Caco-2 (cell line): ENCODE data around the gene IPO13. TPM values are rescaled to one million over a fixed set of nuclear protein-coding genes. Genes with fewer than 3 reads are reported as not detected.

Source experiments
- BruUV-seq: library from RNA; stranded (reverse); fragments of 400-500 nt; replicated peaks from 2 replicates; lab custom pipeline; 2021; lab: Mats Ljungman, UMichigan
- CTCF ChIA-PET: fragments of 300-600 bp; sonication (Branson Sonifier 250); formaldehyde crosslinking; loops from one replicate; lab custom pipeline; 2022; ENCODE audit warnings: antibody characterized with exemption; lab: Charles Lee
- POLR2A ChIA-PET: fragments of 300-600 bp; sonication (Branson Sonifier 250); formaldehyde crosslinking; loops from one replicate; lab custom pipeline; 2022; ENCODE audit warnings: antibody characterized with exemption; lab: Charles Lee
- DNase-seq, 2 experiments: peaks; one replicate each; pipeline versions ENCODE4 v3.0.0 to v3.0.0-alpha.2; 2020 to 2022
- H3K27me3 ChIP-seq: replicated peaks from 2 replicates; pipeline ENCODE4 v1.6.0; 2011; ENCODE audit warnings: low read length; ENCODE audit not compliant: control insufficient read depth, insufficient read depth
- H3K36me3 ChIP-seq: 2 replicates; pipeline ENCODE4 v1.5.1; 2011; ENCODE audit warnings: low read length; ENCODE audit not compliant: control insufficient read depth, insufficient read depth
- H3K4me1 ChIP-seq: fragments of 250-450 bp; sonication (Bioruptor Pico); 2 replicates; pipeline ENCODE4 v1.5.1; 2020; ENCODE audit warnings: mild to moderate bottlenecking
- H3K4me3 ChIP-seq: 2 replicates; pipeline ENCODE4 v1.5.1; 2011; ENCODE audit warnings: low read depth, mild to moderate bottlenecking, control low read depth, low read length
- H3K9me3 ChIP-seq: fragments of 250-450 bp; sonication (Bioruptor Pico); 2 replicates; pipeline ENCODE4 v1.5.1; 2020; ENCODE audit warnings: mild to moderate bottlenecking, moderate library complexity
- H3K27ac Mint-ChIP-seq: one replicate; pipeline ENCODE4 v1.8.0; 2022; ENCODE audit warnings: mixed read lengths; ENCODE audit not compliant: unreplicated experiment
- H3K27me3 Mint-ChIP-seq: one replicate; pipeline ENCODE4 v1.8.0; 2022; ENCODE audit warnings: mixed read lengths; ENCODE audit not compliant: insufficient read depth, unreplicated experiment
- H3K36me3 Mint-ChIP-seq: one replicate; pipeline ENCODE4 v1.8.0; 2022; ENCODE audit warnings: mild to moderate bottlenecking, mixed read lengths; ENCODE audit not compliant: insufficient read depth, unreplicated experiment
- H3K4me1 Mint-ChIP-seq: one replicate; pipeline ENCODE4 v1.8.0; 2022; ENCODE audit warnings: low read depth, mixed read lengths; ENCODE audit not compliant: unreplicated experiment
- H3K4me3 Mint-ChIP-seq: one replicate; pipeline ENCODE4 v1.8.0; 2022; ENCODE audit warnings: mild to moderate bottlenecking, moderate library complexity, mixed read lengths; ENCODE audit not compliant: unreplicated experiment
- H3K9me3 Mint-ChIP-seq: one replicate; pipeline ENCODE4 v1.8.0; 2022; ENCODE audit warnings: mixed read lengths; ENCODE audit not compliant: unreplicated experiment
- CTCF ChIP-seq, 2 experiments: fragments of 200-600 bp in 1 of 2; IDR thresholded peaks; 1 replicate in 1 of 2; 2 replicates in 1 of 2; pipeline versions ENCODE4 v1.5.1 to v1.8.0; 2011 to 2022; ENCODE audit warnings: antibody characterized with exemption in 1 of 2, control low read depth in 1 of 2, inconsistent platforms in 1 of 2, low read depth in 1 of 2, low read length in 1 of 2, mild to moderate bottlenecking in 1 of 2, moderate library complexity in 1 of 2; ENCODE audit not compliant: insufficient read depth in 1 of 2, severe bottlenecking in 1 of 2, unreplicated experiment in 1 of 2
- intact Hi-C: fragments of 100-400 bp; cut with micrococcal nuclease; formaldehyde crosslinking; loops from one replicate; pipeline ENCODE4 v1.10.0; 2022; ENCODE audit not compliant: unreplicated experiment
- total RNA-seq: library from RNA; stranded (reverse); gene quantifications from 2 replicates; pipeline ENCODE4 v1.2.3, GENCODE V29; 2022

Gene IPO13
- total RNA-seq, 1 experiment from 2014 or later, result 14.1 TPM

GRCh38 chr1:43998000-43998378 lies 51.2 kb downstream of the IPO13 start:
- POLR2A ChIA-PET, result no interaction called here
- Histone ChIP-seq H3K9me3 (no peaks in the 10 kb centered on the region), H3K4me1 (no peaks in the 10 kb centered on the region), H3K4me3 (no peak overlapping the region), H3K27me3 (no peaks in the 10 kb centered on the region), H3K36me3 (no peaks in the 10 kb centered on the region)
- Mint-ChIP-seq H3K36me3 (peaks cover 27% of the 10 kb centered on the region), H3K27ac (no peak overlapping the region), H3K27me3 (no peaks in the 10 kb centered on the region), H3K4me3 (no peak overlapping the region), H3K4me1 (no peaks in the 10 kb centered on the region), H3K9me3 (no peaks in the 10 kb centered on the region)
- no peak for DNase-seq
- intact Hi-C loops, result no loop called here
- CTCF ChIA-PET, result no interaction called here
- TF ChIP-seq CTCF (IDR thresholded peaks at IDR 0.05; ENCODE audit: insufficient read depth in 1 of 2, low read depth in 1 of 2, low read length in 1 of 2, severe bottlenecking in 1 of 2, unreplicated experiment in 1 of 2), result no peak
- BruUV-seq, result no TSS peak

- BruUV-seq, result no TSS peak
- H3K36me3 Mint-ChIP-seq, result peaks cover 24% of the 10 kb centered on the region
- intact Hi-C loops, result no loop called here
Observed at GRCh38 chr1:43999455-43999854, 52.7 kb downstream of the IPO13 start.

GRCh38 chr1:44000122-44000665 lies 53.4 kb downstream of the IPO13 start:
- no TSS peak for BruUV-seq
- ChIA-PET CTCF (no interaction called here), POLR2A (no interaction called here)
- no peak for TF ChIP-seq CTCF (IDR thresholded peaks at IDR 0.05; ENCODE audit: insufficient read depth in 1 of 2, low read depth in 1 of 2, low read length in 1 of 2, severe bottlenecking in 1 of 2, unreplicated experiment in 1 of 2)
- Histone ChIP-seq H3K4me1 (no peaks in the 10 kb centered on the region), H3K27me3 (no peaks in the 10 kb centered on the region), H3K9me3 (no peaks in the 10 kb centered on the region), H3K4me3 (no peak overlapping the region), H3K36me3 (no peaks in the 10 kb centered on the region)
- DNase-seq, result no peak
- intact Hi-C loops, result no loop called here
- H3K4me3 Mint-ChIP-seq, result no peak overlapping the region
- H3K4me1 Mint-ChIP-seq, result no peaks in the 10 kb centered on the region
- H3K9me3 Mint-ChIP-seq, result no peaks in the 10 kb centered on the region
- no peak overlapping the region for H3K27ac Mint-ChIP-seq
- no peaks in the 10 kb centered on the region for H3K27me3 Mint-ChIP-seq
- peaks cover 31% of the 10 kb centered on the region for H3K36me3 Mint-ChIP-seq

More at GRCh38 chr1:43999455-43999854, 52.7 kb downstream of the IPO13 start:
- Mint-ChIP-seq H3K27me3 (no peaks in the 10 kb centered on the region), H3K4me1 (no peaks in the 10 kb centered on the region), H3K9me3 (no peaks in the 10 kb centered on the region), H3K4me3 (no peak overlapping the region), H3K27ac (no peak overlapping the region)
- ChIA-PET POLR2A (no interaction called here), CTCF (no interaction called here)
- Histone ChIP-seq H3K36me3 (no peaks in the 10 kb centered on the region), H3K4me3 (no peak overlapping the region), H3K27me3 (no peaks in the 10 kb centered on the region), H3K4me1 (no peaks in the 10 kb centered on the region), H3K9me3 (no peaks in the 10 kb centered on the region)
- no peak for TF ChIP-seq CTCF (IDR thresholded peaks at IDR 0.05; ENCODE audit: insufficient read depth in 1 of 2, low read depth in 1 of 2, low read length in 1 of 2, severe bottlenecking in 1 of 2, unreplicated experiment in 1 of 2)
- DNase-seq, result no peak
